ENCODE measurements around the gene UPK3B.
"Not testable (repeated sequence)": the region's sequence is repeated elsewhere in the genome, so short reads cannot be mapped to it uniquely, and the experiment has no call there.

Gene UPK3B

DNA sequence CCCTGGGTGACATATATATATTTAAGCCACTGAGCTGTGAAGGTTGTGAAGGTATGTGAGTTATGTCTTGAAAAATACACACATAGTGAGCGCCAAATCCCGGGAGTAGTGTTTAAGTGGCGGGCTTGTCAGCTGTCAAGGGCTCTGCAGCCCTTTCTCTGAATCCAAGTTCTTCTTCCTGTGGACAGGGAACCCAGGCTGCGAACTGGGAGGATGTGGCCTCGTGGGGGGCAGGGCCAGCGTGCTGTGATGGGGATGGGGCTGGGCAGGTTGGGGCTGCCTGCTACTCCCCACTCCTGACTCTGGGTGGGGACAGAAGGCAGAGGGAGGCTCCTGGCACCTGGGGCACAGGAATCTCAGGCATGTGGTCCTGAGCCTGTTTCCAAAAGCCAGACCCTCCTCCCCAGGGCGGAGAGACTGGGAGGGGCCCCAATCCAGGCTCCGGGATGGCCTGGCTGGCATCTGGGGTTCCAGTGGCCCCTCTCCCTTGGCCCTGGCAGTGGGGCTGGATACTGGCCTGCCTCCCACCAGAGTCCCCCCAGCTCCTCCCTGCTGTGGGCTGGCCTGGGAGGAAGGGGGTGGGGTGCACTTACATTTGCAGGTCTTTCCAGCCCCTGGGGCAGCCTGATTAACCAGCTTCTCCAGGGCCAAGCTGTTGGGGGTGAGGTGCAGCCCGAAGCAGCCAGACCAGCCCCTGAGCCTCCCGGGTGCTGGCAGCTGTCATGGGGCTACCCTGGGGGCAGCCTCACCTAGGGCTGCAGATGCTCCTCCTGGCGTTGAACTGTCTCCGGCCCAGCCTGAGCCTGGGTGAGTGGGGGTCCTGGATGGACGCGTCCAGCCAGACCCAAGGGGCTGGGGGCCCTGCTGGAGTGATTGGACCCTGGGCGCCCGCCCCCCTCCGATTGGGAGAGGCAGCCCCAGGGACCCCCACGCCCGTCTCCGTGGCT lies at the start of gene UPK3B:
Gene UPK3B (plus strand): TSS at position 622 of the 947 bp plus-strand sequence. CDS start 101 bp downstream, at position 723.
- no peak for DNase-seq

- DNase-seq: not testable (repeated sequence)
These were observed 49.6 kb upstream of the UPK3B start for GRCh38 chr7:76460767-76461166.

- not testable (repeated sequence) for DNase-seq
These were observed 48.8 kb upstream of the UPK3B start, which contains the start of gene DTX2 for GRCh38 chr7:76461464-76462101. TSS of gene DTX2 (plus strand) at chr7:76461709. CDS start at chr7:76480510, 18,801 bp downstream.

DNA sequence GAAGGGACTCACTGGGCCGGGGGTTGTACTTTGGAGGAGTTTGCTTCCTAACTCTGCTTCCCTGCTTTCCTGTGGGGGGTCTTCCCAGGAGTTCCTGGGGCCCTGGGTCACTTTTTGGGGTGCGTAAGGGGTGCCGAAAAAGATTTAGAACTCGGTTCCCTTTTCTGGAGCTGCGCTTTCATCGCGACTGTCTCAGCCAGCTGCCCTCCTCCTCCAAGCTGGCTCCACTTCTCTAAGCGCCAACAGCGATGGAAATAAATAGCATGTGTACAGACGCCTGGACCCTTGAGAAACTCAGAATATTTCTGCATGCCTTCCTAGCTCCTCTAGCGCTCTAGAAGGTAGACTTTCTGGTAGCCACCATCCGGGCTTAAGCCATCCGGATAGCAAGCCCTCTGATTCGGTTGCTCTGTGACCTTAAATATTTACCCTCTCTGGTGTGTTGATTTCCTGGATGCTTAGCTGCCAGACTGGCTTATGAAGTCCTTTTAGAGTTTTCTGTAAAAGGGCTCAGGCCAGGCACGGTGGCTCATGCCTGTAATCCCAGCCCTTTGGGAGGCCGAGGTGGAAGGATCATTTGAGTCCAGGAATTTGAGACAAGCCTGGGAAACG lies 48.0 kb upstream of the UPK3B start:
- DNase-seq: not testable (repeated sequence)

GRCh38 chr7:76464959-76465358 lies 45.4 kb upstream of the UPK3B start:
- not testable (repeated sequence) for DNase-seq

GRCh38 chr7:76465950-76466349 lies 44.4 kb upstream of the UPK3B start:
- not testable (repeated sequence) for DNase-seq

GRCh38 chr7:76467743-76468404 lies 42.5 kb upstream of the UPK3B start:
- not testable (repeated sequence) for DNase-seq

DNA sequence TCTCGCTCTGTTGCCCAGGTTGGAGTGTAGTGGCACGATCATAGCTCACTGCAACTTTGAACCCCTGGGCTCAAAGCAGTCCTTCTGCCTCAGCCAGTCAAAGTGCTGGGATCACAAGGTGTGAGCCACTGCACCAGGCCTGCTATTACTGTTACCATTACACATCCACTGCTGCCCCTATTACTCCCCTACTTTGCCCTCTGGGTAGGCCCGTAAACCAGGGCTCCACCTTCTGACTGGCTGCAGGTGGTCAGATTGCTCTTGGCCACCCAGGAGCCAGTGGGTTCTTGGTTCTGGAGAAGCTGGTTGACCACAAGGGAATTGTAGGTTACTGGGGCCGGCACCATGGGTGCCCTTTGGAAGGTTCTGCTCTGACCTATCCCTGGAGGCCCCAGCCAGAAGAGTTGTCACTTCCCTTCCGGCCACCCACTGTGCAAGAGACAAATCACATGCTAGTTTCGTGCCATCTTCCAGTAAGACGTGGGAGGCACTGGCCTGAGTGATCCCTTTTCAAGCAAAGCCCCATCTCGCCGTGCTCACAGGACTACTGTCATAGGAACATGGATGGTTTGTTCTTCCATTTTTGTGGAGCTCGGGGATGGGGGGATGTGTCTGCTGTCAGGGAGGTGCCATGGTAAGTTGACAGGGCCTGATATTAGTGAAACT lies 38.7 kb upstream of the UPK3B start:
- not testable (repeated sequence) for DNase-seq

GRCh38 chr7:76473097-76473496 lies 37.3 kb upstream of the UPK3B start:
- DNase-seq: not testable (repeated sequence)

DNA sequence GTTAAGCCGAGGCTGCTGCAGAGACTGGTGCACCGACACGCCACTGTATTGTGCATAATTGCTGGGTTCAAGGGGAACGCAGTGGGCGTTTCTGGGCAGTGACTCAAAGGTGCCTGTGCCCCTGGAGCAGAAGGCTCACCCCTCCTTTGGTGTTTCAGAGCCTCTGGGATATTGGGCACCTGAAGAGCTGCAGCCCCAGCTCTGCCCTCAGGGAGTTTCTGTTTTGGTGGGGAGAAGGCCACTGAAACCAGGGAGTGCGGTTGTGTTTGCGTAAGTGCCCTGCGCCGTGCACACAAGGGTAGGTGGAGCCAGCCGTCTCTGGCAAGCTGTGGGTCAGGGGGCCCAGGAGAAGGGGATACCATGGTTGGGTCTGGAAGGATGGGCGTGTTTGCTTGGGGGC lies 34.1 kb upstream of the UPK3B start:
- not testable (repeated sequence) for DNase-seq

- not testable (repeated sequence) for DNase-seq
These were observed 33.4 kb upstream of the UPK3B start for GRCh38 chr7:76476742-76477474.

DNA sequence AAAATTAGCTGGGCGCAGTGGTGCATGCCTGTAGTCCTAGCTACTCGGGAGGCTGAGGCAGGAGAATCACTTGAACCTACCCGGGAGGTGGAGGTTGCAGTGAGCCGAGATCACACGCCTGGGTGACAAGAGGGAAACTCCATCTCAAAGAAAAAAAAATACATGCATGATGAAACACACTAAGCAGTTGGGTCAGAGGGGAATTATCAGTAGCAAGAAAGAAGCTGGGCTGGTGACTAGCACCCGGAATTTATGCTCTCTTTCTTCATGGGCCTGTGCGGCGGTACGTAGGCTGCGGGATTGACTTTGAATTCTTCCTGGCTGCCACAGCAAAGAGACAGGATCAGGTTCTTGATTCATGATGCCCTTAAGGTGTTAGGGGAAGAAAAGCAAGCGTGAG lies 30.7 kb upstream of the UPK3B start:
- not testable (repeated sequence) for DNase-seq

DNA sequence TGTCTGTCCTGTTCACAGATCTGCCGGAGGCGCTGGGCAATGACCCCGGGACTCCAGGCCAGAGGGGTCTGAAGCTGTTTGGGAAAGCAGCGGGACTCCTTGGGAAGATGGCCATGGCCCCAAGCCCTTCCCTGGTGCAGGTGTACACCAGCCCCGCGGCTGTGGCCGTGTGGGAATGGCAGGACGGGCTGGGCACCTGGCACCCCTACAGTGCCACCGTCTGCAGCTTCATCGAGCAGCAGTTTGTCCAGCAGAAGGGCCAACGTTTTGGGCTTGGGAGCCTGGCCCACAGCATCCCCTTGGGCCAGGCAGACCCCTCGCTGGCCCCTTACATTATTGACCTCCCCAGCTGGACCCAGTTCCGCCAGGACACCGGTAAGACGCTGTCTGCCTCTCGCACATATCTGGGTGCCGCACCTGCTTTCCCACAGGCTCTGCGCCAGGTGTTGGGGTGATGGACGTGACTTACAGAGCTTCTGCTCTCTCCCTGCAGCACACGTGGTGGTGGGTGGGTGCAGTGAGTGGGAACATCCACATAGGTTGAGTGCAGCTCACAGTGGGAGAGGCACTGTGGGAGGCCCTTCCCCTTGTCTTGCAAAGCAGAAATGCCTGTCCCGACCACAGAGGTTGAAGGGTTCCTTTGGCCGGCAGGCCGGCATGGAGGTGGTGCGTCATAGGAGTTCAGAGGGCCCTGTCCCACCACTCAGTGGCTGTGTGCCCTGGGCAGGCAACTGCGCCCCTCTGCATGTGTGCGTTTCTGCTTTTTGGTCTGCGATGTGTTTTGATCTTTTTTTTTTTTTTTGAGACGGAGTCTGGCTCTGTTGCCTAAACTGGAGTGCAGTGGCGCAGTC lies 29.7 kb upstream of the UPK3B start:
- not testable (repeated sequence) for DNase-seq

- DNase-seq: not testable (repeated sequence)
These were observed 27.7 kb upstream of the UPK3B start for GRCh38 chr7:76482660-76483059.

- not testable (repeated sequence) for DNase-seq
These were observed 27.3 kb upstream of the UPK3B start for GRCh38 chr7:76483081-76483480.

DNA sequence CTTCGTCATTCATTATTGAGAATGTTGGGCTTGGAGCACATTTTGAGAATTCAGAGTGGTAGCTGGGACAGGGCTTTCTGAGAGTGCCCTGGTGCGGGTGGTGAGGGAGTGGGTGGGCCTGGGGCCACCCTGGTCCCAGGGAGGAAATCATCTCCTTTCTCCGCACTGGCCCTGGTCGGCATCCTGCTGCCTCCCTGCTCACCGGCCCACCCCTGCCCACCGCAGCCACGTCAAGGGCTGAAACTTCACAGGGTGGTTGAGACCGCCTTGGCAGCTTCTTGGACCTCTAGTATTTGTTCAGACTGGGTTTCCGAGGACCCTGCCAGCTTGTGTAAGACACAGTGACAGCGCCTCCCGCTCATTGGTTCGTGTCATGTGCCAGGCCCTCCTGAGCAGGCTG lies 25.9 kb upstream of the UPK3B start:
- not testable (repeated sequence) for DNase-seq

DNA sequence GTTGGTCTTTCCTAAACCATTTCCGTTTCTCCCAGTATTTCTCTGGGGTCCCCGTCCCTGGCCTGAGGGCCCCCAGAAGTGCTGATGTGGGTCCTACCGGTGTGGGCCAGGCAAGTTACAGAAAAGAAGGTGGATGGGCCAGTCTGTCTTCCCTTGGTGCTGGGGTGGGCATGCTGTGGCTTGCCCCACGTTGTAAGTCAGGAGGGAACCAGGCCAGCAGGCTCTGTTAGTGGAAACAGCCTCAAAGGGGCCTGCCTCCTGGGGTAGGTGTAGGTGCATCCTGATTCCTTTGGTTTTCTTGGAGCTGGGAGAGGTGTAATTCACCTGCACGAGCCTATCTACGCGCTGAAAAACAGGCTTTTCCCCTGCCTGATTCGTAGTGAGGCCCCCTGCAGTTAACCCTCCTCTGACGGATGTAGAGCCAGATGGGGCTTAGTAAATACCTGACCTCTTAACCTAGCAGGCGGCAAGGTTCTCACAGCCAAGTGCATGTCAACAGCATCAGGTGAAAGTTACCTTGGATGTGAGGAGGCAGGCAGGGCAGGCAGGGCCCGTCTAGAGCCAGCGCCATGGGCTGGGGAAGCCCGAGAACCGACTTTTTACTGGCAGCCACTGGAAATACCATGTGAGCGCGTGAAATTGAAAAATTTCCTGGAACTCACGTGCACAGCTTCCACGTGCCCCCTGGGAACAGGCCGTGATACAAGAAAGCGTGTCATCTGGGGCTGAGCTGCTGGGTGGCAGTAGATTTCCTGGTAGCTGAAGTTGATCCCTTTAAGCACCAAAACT lies 24.3 kb upstream of the UPK3B start:
- not testable (repeated sequence) for DNase-seq

GRCh38 chr7:76486618-76487017 lies 23.7 kb upstream of the UPK3B start:
- not testable (repeated sequence) for DNase-seq

GRCh38 chr7:76487969-76488368 lies 22.4 kb upstream of the UPK3B start:
- not testable (repeated sequence) for DNase-seq

Measured in SIG-M5 (cell line).